ENCODE measurements around the gene ABCA4.

ABCA4 gene

GRCh38 chr1:94055459-94056122 is 65.4 kb downstream of the ABCA4 start:
- no peak for DNase-seq (ENCODE audit: low read depth, low spot score)

- no peak for DNase-seq (ENCODE audit: low read depth, low spot score)
Measured at GRCh38 chr1:94050675-94051074, 70.3 kb downstream of the ABCA4 start.

GRCh38 chr1:94050254-94050653 is 70.7 kb downstream of the ABCA4 start:
- DNase-seq (ENCODE audit: low read depth, low spot score), result no peak

GRCh38 chr1:94049791-94050190 is 71.2 kb downstream of the ABCA4 start:
- no peak for DNase-seq (ENCODE audit: low read depth, low spot score)

GRCh38 chr1:94048413-94049164 is 72.4 kb downstream of the ABCA4 start:
- DNase-seq (ENCODE audit: low read depth, low spot score), result no peak

GRCh38 chr1:94047949-94048348 is 73.0 kb downstream of the ABCA4 start:
- no peak for DNase-seq (ENCODE audit: low read depth, low spot score)

- peak; percentile 97 for DNase-seq (ENCODE audit: low read depth, low spot score)
Measured at GRCh38 chr1:94045465-94046056, 75.4 kb downstream of the ABCA4 start.

- no peak for DNase-seq (ENCODE audit: low read depth, low spot score)
Measured at GRCh38 chr1:94044891-94045290, 76.1 kb downstream of the ABCA4 start.

GRCh38 chr1:94044290-94044790 is 76.6 kb downstream of the ABCA4 start:
- no peak for DNase-seq (ENCODE audit: low read depth, low spot score)

GRCh38 chr1:94043738-94044289 is 77.1 kb downstream of the ABCA4 start:
- DNase-seq (ENCODE audit: low read depth, low spot score), result no peak

- DNase-seq (ENCODE audit: low read depth, low spot score), result no peak
Measured at GRCh38 chr1:94042388-94042787, 78.6 kb downstream of the ABCA4 start.

GRCh38 chr1:94039871-94040569 is 80.9 kb downstream of the ABCA4 start:
- DNase-seq (ENCODE audit: low read depth, low spot score), result no peak

GRCh38 chr1:94039514-94039870 is 81.5 kb downstream of the ABCA4 start:
- no peak for DNase-seq (ENCODE audit: low read depth, low spot score)

- DNase-seq (ENCODE audit: low read depth, low spot score), result no peak
Measured at GRCh38 chr1:94038511-94038910, 82.4 kb downstream of the ABCA4 start.

- no peak for DNase-seq (ENCODE audit: low read depth, low spot score)
Measured at GRCh38 chr1:94037392-94038229, 83.3 kb downstream of the ABCA4 start.

- no peak for DNase-seq (ENCODE audit: low read depth, low spot score)
Measured at GRCh38 chr1:94036730-94037129, 84.2 kb downstream of the ABCA4 start.

- DNase-seq (ENCODE audit: low read depth, low spot score), result no peak
Measured at GRCh38 chr1:94033849-94034248, 87.1 kb downstream of the ABCA4 start.

GRCh38 chr1:94032637-94033036 is 88.3 kb downstream of the ABCA4 start:
- DNase-seq (ENCODE audit: low read depth, low spot score), result no peak

GRCh38 chr1:94031591-94031990 is 89.4 kb downstream of the ABCA4 start:
- no peak for DNase-seq (ENCODE audit: low read depth, low spot score)

GRCh38 chr1:94031154-94031553 is 89.8 kb downstream of the ABCA4 start:
- DNase-seq (ENCODE audit: low read depth, low spot score), result no peak
